Measurements from ENCODE around the gene VOPP1.
A peak's percentile ranks its signal among the peaks of the same experiment; 100 is the strongest.
"Not testable (repeated sequence)": the region's sequence is repeated elsewhere in the genome, so short reads cannot be mapped to it uniquely, and the experiment has no call there.

The VOPP1 gene

GRCh38 chr7:55572378-55573233 lies at the start of gene VOPP1:
Gene VOPP1, minus strand, starts transcription at chr7:55572502. Its CDS starts 178 bp downstream, at chr7:55572324.
- peak within 1 kb of the TSS; percentile 82 for H3K4me3 ChIP-seq (ENCODE audit: low read depth, low read length)
- no peak for DNase-seq (ENCODE audit: low read depth)

- no peak overlapping the region for H3K4me3 ChIP-seq (ENCODE audit: low read depth, low read length)
- DNase-seq (ENCODE audit: low read depth): no peak
These were observed 46.6 kb upstream of the VOPP1 start for GRCh38 chr7:55618913-55619312.

- H3K4me3 ChIP-seq (ENCODE audit: low read depth, low read length); DNase-seq (ENCODE audit: low read depth): not testable (repeated sequence)
These were observed 42.2 kb upstream of the VOPP1 start for GRCh38 chr7:55614365-55615064.

- not testable (repeated sequence) for H3K4me3 ChIP-seq (ENCODE audit: low read depth, low read length); DNase-seq (ENCODE audit: low read depth)
These were observed 37.4 kb upstream of the VOPP1 start for GRCh38 chr7:55609726-55610125.

GRCh38 chr7:55605661-55606060 lies 33.4 kb upstream of the VOPP1 start:
- H3K4me3 ChIP-seq (ENCODE audit: low read depth, low read length); DNase-seq (ENCODE audit: low read depth): not testable (repeated sequence)

GRCh38 chr7:55597944-55598499 lies 25.7 kb upstream of the VOPP1 start:
- not testable (repeated sequence) for H3K4me3 ChIP-seq (ENCODE audit: low read depth, low read length); DNase-seq (ENCODE audit: low read depth)

GRCh38 chr7:55597214-55597739 lies 25.0 kb upstream of the VOPP1 start:
- not testable (repeated sequence) for DNase-seq (ENCODE audit: low read depth)

GRCh38 chr7:55595511-55595910 lies 23.2 kb upstream of the VOPP1 start:
- no peak overlapping the region for H3K4me3 ChIP-seq (ENCODE audit: low read depth, low read length)
- no peak for DNase-seq (ENCODE audit: low read depth)

More at GRCh38 chr7:55597214-55597739, 25.0 kb upstream of the VOPP1 start:
- H3K4me3 ChIP-seq (ENCODE audit: low read depth, low read length): not testable (repeated sequence)

GRCh38 chr7:55594870-55595269 lies 22.6 kb upstream of the VOPP1 start:
- DNase-seq (ENCODE audit: low read depth): no peak
- no peak overlapping the region for H3K4me3 ChIP-seq (ENCODE audit: low read depth, low read length)

GRCh38 chr7:55594414-55594813 lies 22.1 kb upstream of the VOPP1 start:
- no peak overlapping the region for H3K4me3 ChIP-seq (ENCODE audit: low read depth, low read length)
- DNase-seq (ENCODE audit: low read depth): no peak

- DNase-seq (ENCODE audit: low read depth): no peak
These were observed 21.4 kb upstream of the VOPP1 start for GRCh38 chr7:55593515-55594318.

GRCh38 chr7:55593172-55593514 lies 20.8 kb upstream of the VOPP1 start:
- H3K4me3 ChIP-seq (ENCODE audit: low read depth, low read length): no peak overlapping the region
- DNase-seq (ENCODE audit: low read depth): no peak

More at GRCh38 chr7:55593515-55594318, 21.4 kb upstream of the VOPP1 start:
- H3K4me3 ChIP-seq (ENCODE audit: low read depth, low read length): no peak overlapping the region

GRCh38 chr7:55592492-55592891 lies 20.2 kb upstream of the VOPP1 start:
- no peak for DNase-seq (ENCODE audit: low read depth)
- no peak overlapping the region for H3K4me3 ChIP-seq (ENCODE audit: low read depth, low read length)

GRCh38 chr7:55591282-55591931 lies 19.1 kb upstream of the VOPP1 start:
- no peak overlapping the region for H3K4me3 ChIP-seq (ENCODE audit: low read depth, low read length)

GRCh38 chr7:55590517-55591281 lies 18.4 kb upstream of the VOPP1 start:
- no peak overlapping the region for H3K4me3 ChIP-seq (ENCODE audit: low read depth, low read length)
- DNase-seq (ENCODE audit: low read depth): no peak

More at GRCh38 chr7:55591282-55591931, 19.1 kb upstream of the VOPP1 start:
- DNase-seq (ENCODE audit: low read depth): no peak

GRCh38 chr7:55589905-55590304 lies 17.6 kb upstream of the VOPP1 start:
- H3K4me3 ChIP-seq (ENCODE audit: low read depth, low read length): no peak overlapping the region
- no peak for DNase-seq (ENCODE audit: low read depth)

GRCh38 chr7:55588976-55589604 lies 16.8 kb upstream of the VOPP1 start:
- H3K4me3 ChIP-seq (ENCODE audit: low read depth, low read length): no peak overlapping the region
- no peak for DNase-seq (ENCODE audit: low read depth)

- no peak for DNase-seq (ENCODE audit: low read depth)
These were observed 16.0 kb upstream of the VOPP1 start for GRCh38 chr7:55588379-55588699.

More at GRCh38 chr7:55588379-55588699, 16.0 kb upstream of the VOPP1 start:
- no peak overlapping the region for H3K4me3 ChIP-seq (ENCODE audit: low read depth, low read length)

All from skeletal muscle cell (primary cell).